GM10248 (cell line): ENCODE measurements around the gene ARIH1.
A peak's percentile ranks its signal among the peaks of the same experiment; 100 is the strongest.
"Not testable (repeated sequence)": the region's sequence is repeated elsewhere in the genome, so short reads cannot be mapped to it uniquely, and the experiment has no call there.

Source experiments
- CTCF ChIA-PET: fragments of 300-600 bp; sonication (Branson Sonifier 250); formaldehyde crosslinking; extraction: SDS; loops from one replicate; lab custom pipeline; 2021; ENCODE audit warnings: antibody characterized with exemption; lab: Yijun Ruan, JAX
- POLR2A ChIA-PET: fragments of 350-650 bp; sonication (Branson Sonifier 250); formaldehyde crosslinking; extraction: SDS; loops from one replicate; lab custom pipeline; 2020; ENCODE audit warnings: antibody characterized with exemption; lab: Yijun Ruan, JAX
- DNase-seq: peaks from one replicate; pipeline ENCODE4 v3.0.0; 2012; ENCODE audit errors: extremely low spot score
- TF ChIP-seq, protein P1 (sequence below): IDR thresholded peaks from 2 replicates; pipeline ENCODE4 v1.5.1; 2012; ENCODE audit warnings: mild to moderate bottlenecking, low read depth; ENCODE audit errors: extremely low read depth, missing control alignments, control extremely low read depth

The ARIH1 gene, protein sequence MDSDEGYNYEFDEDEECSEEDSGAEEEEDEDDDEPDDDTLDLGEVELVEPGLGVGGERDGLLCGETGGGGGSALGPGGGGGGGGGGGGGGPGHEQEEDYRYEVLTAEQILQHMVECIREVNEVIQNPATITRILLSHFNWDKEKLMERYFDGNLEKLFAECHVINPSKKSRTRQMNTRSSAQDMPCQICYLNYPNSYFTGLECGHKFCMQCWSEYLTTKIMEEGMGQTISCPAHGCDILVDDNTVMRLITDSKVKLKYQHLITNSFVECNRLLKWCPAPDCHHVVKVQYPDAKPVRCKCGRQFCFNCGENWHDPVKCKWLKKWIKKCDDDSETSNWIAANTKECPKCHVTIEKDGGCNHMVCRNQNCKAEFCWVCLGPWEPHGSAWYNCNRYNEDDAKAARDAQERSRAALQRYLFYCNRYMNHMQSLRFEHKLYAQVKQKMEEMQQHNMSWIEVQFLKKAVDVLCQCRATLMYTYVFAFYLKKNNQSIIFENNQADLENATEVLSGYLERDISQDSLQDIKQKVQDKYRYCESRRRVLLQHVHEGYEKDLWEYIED

DNA sequence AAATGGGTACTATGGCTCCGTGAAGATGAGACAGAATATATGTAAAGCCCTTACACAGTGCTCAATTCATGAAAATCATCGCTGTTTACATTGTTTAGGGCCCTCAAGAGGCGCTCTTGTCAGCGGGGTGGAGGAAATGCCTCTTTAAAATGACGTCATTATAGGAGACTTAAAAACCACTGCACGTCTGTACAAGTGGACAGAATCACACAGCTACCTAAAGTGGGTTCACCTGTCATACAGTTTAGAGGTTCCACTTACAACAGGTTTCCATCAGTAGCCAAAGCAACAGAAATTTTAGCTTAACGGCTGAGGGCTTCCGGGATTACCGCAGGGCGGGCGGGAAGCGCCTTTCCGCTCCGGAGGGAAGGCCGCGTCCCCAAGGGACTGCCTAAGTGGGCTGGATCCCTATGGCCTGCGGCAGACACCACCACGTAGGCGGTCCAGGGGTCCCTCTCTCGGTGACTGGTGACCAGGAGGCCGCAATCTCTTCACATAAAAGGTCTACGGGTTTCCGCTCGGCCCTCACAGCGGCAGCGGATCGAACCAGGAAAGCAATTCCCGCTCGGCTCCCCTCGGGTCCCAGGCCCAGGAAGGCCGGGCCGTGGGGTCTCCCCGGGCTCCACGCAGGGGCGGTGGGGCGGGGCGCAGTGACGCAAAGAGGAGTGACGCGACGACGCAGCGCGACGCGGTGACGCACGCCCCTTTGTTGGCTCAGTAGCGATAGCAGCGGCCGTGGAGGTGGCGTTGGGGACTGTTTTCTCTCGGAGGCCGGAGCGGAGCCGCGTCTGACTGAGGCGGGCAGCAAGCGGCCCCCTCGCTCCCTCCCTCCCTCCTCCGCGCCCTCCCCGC, at the start of gene ARIH1:
Gene ARIH1 (plus strand): TSS at position 717 of the 852 bp plus-strand sequence. CDS start 310 bp downstream, outside the sequence.
- TF ChIP-seq, protein P1, sequence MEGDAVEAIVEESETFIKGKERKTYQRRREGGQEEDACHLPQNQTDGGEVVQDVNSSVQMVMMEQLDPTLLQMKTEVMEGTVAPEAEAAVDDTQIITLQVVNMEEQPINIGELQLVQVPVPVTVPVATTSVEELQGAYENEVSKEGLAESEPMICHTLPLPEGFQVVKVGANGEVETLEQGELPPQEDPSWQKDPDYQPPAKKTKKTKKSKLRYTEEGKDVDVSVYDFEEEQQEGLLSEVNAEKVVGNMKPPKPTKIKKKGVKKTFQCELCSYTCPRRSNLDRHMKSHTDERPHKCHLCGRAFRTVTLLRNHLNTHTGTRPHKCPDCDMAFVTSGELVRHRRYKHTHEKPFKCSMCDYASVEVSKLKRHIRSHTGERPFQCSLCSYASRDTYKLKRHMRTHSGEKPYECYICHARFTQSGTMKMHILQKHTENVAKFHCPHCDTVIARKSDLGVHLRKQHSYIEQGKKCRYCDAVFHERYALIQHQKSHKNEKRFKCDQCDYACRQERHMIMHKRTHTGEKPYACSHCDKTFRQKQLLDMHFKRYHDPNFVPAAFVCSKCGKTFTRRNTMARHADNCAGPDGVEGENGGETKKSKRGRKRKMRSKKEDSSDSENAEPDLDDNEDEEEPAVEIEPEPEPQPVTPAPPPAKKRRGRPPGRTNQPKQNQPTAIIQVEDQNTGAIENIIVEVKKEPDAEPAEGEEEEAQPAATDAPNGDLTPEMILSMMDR = peak; percentile 15
- ChIA-PET POLR2A (interaction anchor here (1.6 kb wide), 1 partner anchor 9 kb away, joined by 7 read pairs; no protein-coding TSS in a partner anchor), CTCF (interaction anchor here (0.8 to 3.6 kb wide), 7 partner anchors 9 to 247 kb away, joined by 3 to 15 read pairs (median 5); no protein-coding TSS in a partner anchor)
- peak; percentile 92 for DNase-seq

DNA sequence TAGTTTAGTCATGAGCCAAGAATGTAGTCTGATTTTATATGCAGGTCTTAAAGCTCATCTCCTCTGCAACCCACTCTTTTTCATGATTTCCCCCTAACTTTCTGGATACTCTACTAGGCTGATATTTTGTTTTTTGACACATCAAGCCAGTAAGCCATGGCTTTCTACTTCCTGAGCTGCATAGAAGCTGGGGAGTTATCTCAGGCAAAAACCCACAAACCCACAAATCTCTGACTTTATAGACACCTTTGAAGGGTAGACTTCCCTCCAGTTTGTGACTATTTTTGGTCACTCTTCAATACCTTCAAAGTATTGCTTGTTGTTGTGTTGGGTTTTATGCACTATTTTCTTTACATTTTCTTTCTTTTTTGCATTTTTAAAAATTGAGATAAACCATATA, 47.4 kb upstream of the ARIH1 start:
- TF ChIP-seq, protein P1 = no peak

GRCh38 chr15:72437650-72438316, 36.3 kb upstream of the ARIH1 start:
- POLR2A ChIA-PET = no interaction called here
- TF ChIP-seq, protein P1 = no peak
- CTCF ChIA-PET = no interaction called here
- no peak for DNase-seq

More for the DNA sequence above, 47.4 kb upstream of the ARIH1 start:
- DNase-seq = no peak
- CTCF ChIA-PET = no interaction called here
- POLR2A ChIA-PET = no interaction called here

- CTCF ChIA-PET = interaction anchor here (1.0 to 1.5 kb wide), 3 partner anchors 11 to 21 kb away, joined by 3 to 5 read pairs (median 3); no protein-coding TSS in a partner anchor
- DNase-seq, POLR2A ChIA-PET: not testable (repeated sequence)
Measured at GRCh38 chr15:72442848-72443247, 31.3 kb upstream of the ARIH1 start.

DNA sequence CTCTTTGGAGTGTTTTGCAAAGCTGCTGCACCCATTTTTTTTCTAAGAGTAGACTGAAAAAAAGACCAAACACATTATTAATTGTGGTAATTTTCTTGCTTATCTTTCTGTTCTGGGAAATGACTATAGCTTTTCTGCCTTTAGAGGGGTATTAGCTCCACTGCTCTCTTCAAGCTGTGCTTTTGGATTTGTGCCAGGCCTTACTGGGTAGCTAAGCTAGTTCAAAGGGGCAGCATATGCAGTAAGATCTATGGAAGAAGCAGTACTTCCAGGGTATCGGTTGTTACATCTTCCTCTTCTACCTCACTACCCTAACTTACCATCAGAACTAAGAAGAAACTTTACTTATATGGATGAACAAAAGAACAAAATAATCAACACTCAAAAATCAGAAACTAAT, 28.7 kb upstream of the ARIH1 start:
- ChIA-PET POLR2A (no interaction called here), CTCF (interaction anchor here (1.1 to 1.3 kb wide), 2 partner anchors 8 to 12 kb away, joined by 3 read pairs; no protein-coding TSS in a partner anchor)
- no peak for DNase-seq
- TF ChIP-seq, protein P1 = no peak

DNA sequence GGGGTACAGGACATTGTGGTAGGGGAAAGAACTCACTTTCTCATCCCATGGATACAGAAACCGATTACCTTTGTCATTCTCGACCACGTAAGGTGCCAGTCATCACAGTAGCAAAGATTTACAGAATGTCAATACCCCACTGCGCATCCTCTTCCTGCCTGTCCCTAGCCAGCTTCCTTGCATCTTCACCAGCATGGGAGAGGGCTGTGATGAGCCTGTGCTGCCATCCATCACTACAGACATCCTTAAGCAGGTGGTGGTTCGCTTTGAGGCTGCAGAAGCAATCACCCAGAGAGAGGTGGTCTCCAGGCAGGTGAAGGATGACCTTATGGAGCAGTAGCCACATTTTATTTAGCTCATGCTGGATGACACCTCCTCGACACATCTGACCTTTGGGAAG, 23.3 kb upstream of the ARIH1 start:
- no peak for DNase-seq
- ChIA-PET CTCF (interaction anchor here (1.6 to 6.1 kb wide), 2 partner anchors 12 to 18 kb away, joined by 3 to 40 read pairs; no protein-coding TSS in a partner anchor), POLR2A (no interaction called here)
- TF ChIP-seq, protein P1 = no peak
